ENCODE results near the gene MET.

DNA sequence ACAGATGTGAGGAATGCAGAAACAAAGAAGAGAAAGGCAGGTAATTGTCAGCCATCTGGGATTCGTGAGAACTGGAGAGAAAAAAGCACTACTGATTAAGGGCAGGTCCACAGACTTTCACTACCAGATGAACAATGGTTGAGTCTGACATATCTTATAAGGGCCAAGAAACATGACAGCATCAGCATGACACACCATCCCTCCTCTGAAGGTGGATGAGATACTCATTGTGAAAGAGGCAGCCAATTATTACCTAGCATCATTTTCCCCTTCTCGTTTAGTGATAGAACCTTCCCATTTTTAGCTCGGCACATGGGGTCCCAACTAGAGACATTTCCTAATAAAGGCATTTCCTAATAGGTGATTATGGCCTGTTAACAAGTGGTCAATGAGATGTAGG is 19.2 kb upstream of the MET start:
- TF ChIP-seq, protein P1, sequence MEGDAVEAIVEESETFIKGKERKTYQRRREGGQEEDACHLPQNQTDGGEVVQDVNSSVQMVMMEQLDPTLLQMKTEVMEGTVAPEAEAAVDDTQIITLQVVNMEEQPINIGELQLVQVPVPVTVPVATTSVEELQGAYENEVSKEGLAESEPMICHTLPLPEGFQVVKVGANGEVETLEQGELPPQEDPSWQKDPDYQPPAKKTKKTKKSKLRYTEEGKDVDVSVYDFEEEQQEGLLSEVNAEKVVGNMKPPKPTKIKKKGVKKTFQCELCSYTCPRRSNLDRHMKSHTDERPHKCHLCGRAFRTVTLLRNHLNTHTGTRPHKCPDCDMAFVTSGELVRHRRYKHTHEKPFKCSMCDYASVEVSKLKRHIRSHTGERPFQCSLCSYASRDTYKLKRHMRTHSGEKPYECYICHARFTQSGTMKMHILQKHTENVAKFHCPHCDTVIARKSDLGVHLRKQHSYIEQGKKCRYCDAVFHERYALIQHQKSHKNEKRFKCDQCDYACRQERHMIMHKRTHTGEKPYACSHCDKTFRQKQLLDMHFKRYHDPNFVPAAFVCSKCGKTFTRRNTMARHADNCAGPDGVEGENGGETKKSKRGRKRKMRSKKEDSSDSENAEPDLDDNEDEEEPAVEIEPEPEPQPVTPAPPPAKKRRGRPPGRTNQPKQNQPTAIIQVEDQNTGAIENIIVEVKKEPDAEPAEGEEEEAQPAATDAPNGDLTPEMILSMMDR (IDR thresholded peaks at IDR 0.05 in 8 of 11, conservative IDR thresholded peaks at IDR 0.05 in 3 of 11): no peak
- no peak for TF ChIP-seq POLR2AphosphoS5 (IDR thresholded peaks at IDR 0.05)
